IMR-90 (cell line): ENCODE results near the gene FARS2. TPM values are rescaled to one million over a fixed set of nuclear protein-coding genes. Genes with fewer than 3 reads are reported as not detected.

Source experiments
- ATAC-seq: fragments of 200-7000 bp; cut with Tn5 transposase; 2 replicates; pipeline ENCODE4 v1.9.1; 2020; ENCODE audit warnings: low read depth, mild to moderate bottlenecking, moderate library complexity
- BruUV-seq: library from RNA; stranded (reverse); fragments of 400-500 nt; replicated peaks from 2 replicates; lab custom pipeline; 2021; lab: Mats Ljungman, UMichigan
- CTCF ChIA-PET: fragments of 300-600 bp; formaldehyde crosslinking; extraction: SDS; loops from one replicate; lab custom pipeline; 2021; ENCODE audit warnings: antibody characterized with exemption; lab: Yijun Ruan, JAX
- POLR2A ChIA-PET: fragments of 300-600 bp; sonication (Branson Sonifier 250); formaldehyde crosslinking; loops from one replicate; lab custom pipeline; 2022; ENCODE audit warnings: antibody characterized with exemption; ENCODE audit not compliant: unreplicated experiment; lab: Charles Lee
- DNase-seq: peaks from one replicate; pipeline ENCODE4 v3.0.0; 2013
- H2AFZ ChIP-seq: replicated peaks from 2 replicates; pipeline ENCODE3; 2013; ENCODE audit warnings: low read length, mild to moderate bottlenecking; ENCODE audit not compliant: poor library complexity
- H2AK5ac ChIP-seq: 2 replicates; pipeline ENCODE4 v1.6.1; 2013; ENCODE audit warnings: low read depth, low read length, inconsistent platforms
- H2AK9ac ChIP-seq: replicated peaks from 2 replicates; pipeline ENCODE3; 2013; ENCODE audit warnings: mild to moderate bottlenecking, low read depth, low read length, moderate library complexity; ENCODE audit not compliant: poor library complexity
- H2BK120ac ChIP-seq: 2 replicates; pipeline ENCODE4 v1.6.1; 2013; ENCODE audit warnings: low read depth, low read length, inconsistent platforms
- H2BK15ac ChIP-seq: 3 replicates; pipeline ENCODE4 v1.6.1; 2013; ENCODE audit warnings: low read depth, low read length, inconsistent platforms
- H2BK20ac ChIP-seq: 2 replicates; pipeline ENCODE4 v1.6.1; 2013; ENCODE audit warnings: low read depth, mild to moderate bottlenecking, inconsistent platforms, low read length, moderate library complexity
- H2BK5ac ChIP-seq: 2 replicates; pipeline ENCODE4 v1.6.1; 2013; ENCODE audit warnings: mild to moderate bottlenecking, low read depth, low read length, inconsistent platforms; ENCODE audit not compliant: poor library complexity, severe bottlenecking
- H3K14ac ChIP-seq: replicated peaks from 2 replicates; pipeline ENCODE4 v1.6.1; 2013; ENCODE audit warnings: low read depth, low read length, inconsistent platforms
- H3K18ac ChIP-seq: 2 replicates; pipeline ENCODE4 v1.6.1; 2013; ENCODE audit warnings: low read depth, low read length, control low read depth
- H3K23ac ChIP-seq: 2 replicates; pipeline ENCODE4 v1.6.1; 2013; ENCODE audit warnings: low read depth, low read length, inconsistent platforms
- H3K27ac ChIP-seq: 2 replicates; pipeline ENCODE4 v1.5.1; 2013; ENCODE audit warnings: mild to moderate bottlenecking, control low read depth, low read length; ENCODE audit not compliant: insufficient read depth
- H3K27me3 ChIP-seq: 2 replicates; pipeline ENCODE4 v1.6.1; 2013; ENCODE audit warnings: low read length; ENCODE audit not compliant: control insufficient read depth, insufficient read depth
- H3K36me3 ChIP-seq: 2 replicates; pipeline ENCODE4 v1.6.1; 2013; ENCODE audit warnings: low read length, mixed read lengths; ENCODE audit not compliant: control insufficient read depth, insufficient read depth
- H3K4ac ChIP-seq: 2 replicates; pipeline ENCODE4 v1.6.1; 2013; ENCODE audit warnings: low read depth, low read length, inconsistent platforms
- H3K4me1 ChIP-seq: 2 replicates; pipeline ENCODE4 v1.6.1; 2013; ENCODE audit warnings: low read length, mixed read lengths; ENCODE audit not compliant: control insufficient read depth, insufficient read depth
- H3K4me2 ChIP-seq: 2 replicates; pipeline ENCODE4 v1.6.1; 2013; ENCODE audit warnings: low read depth, mild to moderate bottlenecking, control low read depth, low read length, moderate library complexity
- H3K4me3 ChIP-seq: 2 replicates; pipeline ENCODE4 v1.5.1; 2013; ENCODE audit warnings: low read depth, mild to moderate bottlenecking, control low read depth, low read length, moderate library complexity; ENCODE audit not compliant: insufficient read depth
- H3K56ac ChIP-seq: 2 replicates; pipeline ENCODE4 v1.6.1; 2013; ENCODE audit warnings: low read length, inconsistent platforms; ENCODE audit not compliant: insufficient read depth; ENCODE audit errors: extremely low read depth
- H3K79me1 ChIP-seq, 2 experiments: 2 replicates each; pipeline ENCODE4 v1.6.1; 2013; ENCODE audit warnings: low read length in 2 of 2, inconsistent platforms in 1 of 2, low read depth in 1 of 2
- H3K9ac ChIP-seq: 2 replicates; pipeline ENCODE4 v1.6.1; 2013; ENCODE audit warnings: low read depth, low read length, control low read depth
- H3K9me1 ChIP-seq: 2 replicates; pipeline ENCODE4 v1.6.1; 2013; ENCODE audit warnings: low read length, inconsistent platforms; ENCODE audit not compliant: insufficient read depth
- H3K9me3 ChIP-seq: 2 replicates; pipeline ENCODE4 v1.6.1; 2013; ENCODE audit warnings: low read length; ENCODE audit not compliant: control insufficient read depth, insufficient read depth
- H4K20me1 ChIP-seq: 2 replicates; pipeline ENCODE4 v1.6.1; 2013; ENCODE audit warnings: low read length, inconsistent platforms; ENCODE audit not compliant: insufficient read depth
- H4K5ac ChIP-seq: 2 replicates; pipeline ENCODE4 v1.6.1; 2013; ENCODE audit warnings: mild to moderate bottlenecking, low read depth, low read length, control low read depth
- H4K8ac ChIP-seq, 2 experiments: 2 replicates each; pipeline ENCODE4 v1.6.1; 2013; ENCODE audit warnings: low read depth in 2 of 2, low read length in 2 of 2, control low read depth in 1 of 2, inconsistent platforms in 1 of 2
- H4K91ac ChIP-seq: 2 replicates; pipeline ENCODE4 v1.6.1; 2013; ENCODE audit warnings: low read depth, low read length, inconsistent platforms; ENCODE audit not compliant: insufficient read depth
- BHLHE40 ChIP-seq: fragments of 150-350 bp; IDR thresholded peaks from 2 replicates; pipeline ENCODE4 v1.6.1; 2016; ENCODE audit warnings: mild to moderate bottlenecking, low read depth, low read length
- CEBPB ChIP-seq: IDR thresholded peaks from 2 replicates; pipeline ENCODE4 v1.6.1; 2012; ENCODE audit warnings: low read depth, low read length, improper control_type of control experiment
- CHD1 ChIP-seq: IDR thresholded peaks from 2 replicates; pipeline ENCODE4 v1.6.1; 2012; ENCODE audit warnings: low read depth, low read length, improper control_type of control experiment
- CTCF ChIP-seq: conservative IDR thresholded peaks from 2 replicates; pipeline ENCODE4 v1.5.1; 2012; ENCODE audit warnings: mild to moderate bottlenecking, low read depth, low read length, improper control_type of control experiment
- FOS ChIP-seq: fragments of 150-350 bp; IDR thresholded peaks from 2 replicates; pipeline ENCODE4 v1.6.1; 2016; ENCODE audit warnings: low read depth, low read length
- MAFK ChIP-seq: IDR thresholded peaks from 2 replicates; pipeline ENCODE4 v1.6.1; 2012; ENCODE audit warnings: low read depth, low read length, improper control_type of control experiment
- MAZ ChIP-seq: IDR thresholded peaks from 2 replicates; pipeline ENCODE4 v1.6.1; 2012; ENCODE audit warnings: low read depth, mild to moderate bottlenecking, low read length, improper control_type of control experiment, moderate library complexity, borderline replicate concordance
- MXI1 ChIP-seq: IDR thresholded peaks from 2 replicates; pipeline ENCODE4 v1.6.1; 2012; ENCODE audit warnings: low read depth, mild to moderate bottlenecking, low read length, moderate library complexity, borderline replicate concordance
- NFE2L2 ChIP-seq: fragments of 150-350 bp; IDR thresholded peaks from 2 replicates; pipeline ENCODE4 v1.6.1; 2016; ENCODE audit warnings: low read depth, mild to moderate bottlenecking, low read length
- POLR2A ChIP-seq: IDR thresholded peaks from 2 replicates; pipeline ENCODE4 v1.6.1; 2012; ENCODE audit warnings: mild to moderate bottlenecking, low read depth, low read length
- RAD21 ChIP-seq: IDR thresholded peaks from 2 replicates; pipeline ENCODE4 v1.6.1; 2012; ENCODE audit warnings: low read length, improper control_type of control experiment
- RCOR1 ChIP-seq: IDR thresholded peaks from 2 replicates; pipeline ENCODE4 v1.6.1; 2012; ENCODE audit warnings: mild to moderate bottlenecking, low read length, improper control_type of control experiment; ENCODE audit not compliant: insufficient replicate concordance
- RFX5 ChIP-seq: IDR thresholded peaks from 2 replicates; pipeline ENCODE4 v1.8.0; 2012; ENCODE audit warnings: low read depth, mild to moderate bottlenecking, low read length, moderate library complexity
- SMC3 ChIP-seq: fragments of 150-350 bp; IDR thresholded peaks from 2 replicates; pipeline ENCODE4 v1.6.1; 2016; ENCODE audit warnings: low read depth, mild to moderate bottlenecking, antibody characterized with exemption, low read length, moderate library complexity
- USF2 ChIP-seq: fragments of 150-350 bp; IDR thresholded peaks from 2 replicates; pipeline ENCODE4 v1.6.1; 2017; ENCODE audit warnings: mild to moderate bottlenecking, antibody characterized with exemption, low read length, low read depth
- WGBS, 2 experiments: methylation state at CpG; one replicate each; pipeline versions ENCODE4 v1.1.5 to v1.1.7; 2013; ENCODE audit warnings: missing lambda C conversion rate in 2 of 2; ENCODE audit not compliant: insufficient read length in 1 of 2; ENCODE audit errors: extremely low coverage in 2 of 2; 5-methylcytosine and 5-hydroxymethylcytosine counted together
- dilution Hi-C: fragments of 300-500 bp; cut with HindIII; formaldehyde crosslinking; loops from one replicate; pipeline ENCODE4 v1.14.3; 2018; ENCODE audit warnings: low sequenced_read_pairs; ENCODE audit not compliant: unreplicated experiment
- in situ Hi-C: fragments of 300-500 bp; cut with MboI; formaldehyde crosslinking; loops from 3 replicates; pipeline ENCODE4 v1.14.3; 2019; ENCODE audit warnings: low sequenced_read_pairs, inconsistent platforms, mixed read lengths
- intact Hi-C: fragments of 100-400 bp; cut with micrococcal nuclease; formaldehyde crosslinking; loops from 2 replicates; pipeline ENCODE4 v1.10.0; 2022
- polyA plus RNA-seq, 3 experiments: library from polyadenylated mRNA; depleted of rRNA; stranded (reverse); fragments of >200 nt; gene quantifications; 2 replicates each; pipeline ENCODE4 v1.2.3, GENCODE V29; 2012; ENCODE audit warnings: low replicate concordance in 1 of 3
- total RNA-seq: library from RNA; depleted of rRNA; stranded (reverse); fragments of >200 nt; gene quantifications from 2 replicates; pipeline ENCODE4 v1.2.3, GENCODE V29; 2012
- TF ChIP-seq, protein P1 (sequence below): fragments of 150-350 bp; IDR thresholded peaks from 2 replicates; pipeline ENCODE4 v1.6.1; 2016; ENCODE audit warnings: low read depth, mild to moderate bottlenecking, low read length, moderate library complexity, borderline replicate concordance

Gene FARS2
- total and polyA plus RNA-seq, 2 of the 4 experiments (the other 2 are of a cell fraction): 12.1 to 28.9 TPM

DNA sequence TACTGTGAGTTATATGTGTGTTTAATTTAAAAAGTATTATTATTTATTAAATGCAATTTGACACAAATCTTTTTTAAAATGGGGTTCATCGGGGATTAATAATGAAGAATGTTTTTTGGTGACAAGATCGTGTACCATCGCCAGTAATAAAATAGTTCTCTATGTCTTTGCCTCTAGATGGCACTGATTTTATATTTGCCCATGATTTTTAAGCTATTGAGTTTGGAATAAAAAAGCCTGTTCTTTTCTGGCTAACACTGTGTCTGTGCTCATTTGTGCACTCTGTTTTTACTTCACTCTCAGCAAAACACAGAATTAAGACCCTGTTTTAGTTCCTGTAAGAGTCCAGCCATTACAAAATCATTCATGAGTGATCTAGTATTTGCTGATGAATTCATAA, 127.0 kb downstream of the FARS2 start:
- intact Hi-C loops: loop anchor here (5.0 kb wide), 1 partner anchor 331 kb away; no protein-coding TSS in a partner anchor
- Histone ChIP-seq H3K9me3 (no peaks in the 10 kb centered on the region), H3K14ac (no peak overlapping the region), H2BK20ac (no peak overlapping the region), H2BK5ac (no peak overlapping the region), H3K18ac (no peak overlapping the region), H3K56ac (no peak overlapping the region), H3K4me3 (no peak overlapping the region), H3K23ac (no peak overlapping the region), H4K91ac (no peak overlapping the region), H3K4me2 (no peak overlapping the region), H3K4me1 (no peaks in the 10 kb centered on the region; the same call in 1 of the 2 replicates), H4K20me1 (no peaks in the 10 kb centered on the region; the same call in 1 of the 2 replicates), H2BK15ac (no peak overlapping the region), H3K36me3 (no peaks in the 10 kb centered on the region), H2BK120ac (no peak overlapping the region), H2AK5ac (no peak overlapping the region), H4K8ac (no peak overlapping the region), H4K5ac (no peak overlapping the region), H3K79me1 (peaks cover 1 to 2% of the 10 kb centered on the region in 2 experiments; a peak in 1 of 4 replicates), H2AK9ac (no peak overlapping the region), H3K27me3 (no peaks in the 10 kb centered on the region), H3K9me1 (no peaks in the 10 kb centered on the region; the same call in 1 of the 2 replicates), H3K4ac (no peak overlapping the region), H3K27ac (no peak overlapping the region), H3K9ac (no peak overlapping the region), H2AFZ (no peak overlapping the region)
- dilution Hi-C loops: no loop called here
- ChIA-PET CTCF (interaction anchor here (1.0 to 3.0 kb wide), 3 partner anchors 15 to 504 kb away, joined by 3 to 10 read pairs (median 3); no protein-coding TSS in a partner anchor), POLR2A (no interaction called here)
- ATAC-seq (no peak), DNase-seq (no peak)
- TF ChIP-seq USF2: no peak
- TF ChIP-seq RAD21: no peak
- no peak for TF ChIP-seq RFX5
- no peak for TF ChIP-seq MXI1
- no peak for TF ChIP-seq SMC3
- TF ChIP-seq CTCF: no peak
- TF ChIP-seq POLR2A: no peak
- TF ChIP-seq, protein P1, sequence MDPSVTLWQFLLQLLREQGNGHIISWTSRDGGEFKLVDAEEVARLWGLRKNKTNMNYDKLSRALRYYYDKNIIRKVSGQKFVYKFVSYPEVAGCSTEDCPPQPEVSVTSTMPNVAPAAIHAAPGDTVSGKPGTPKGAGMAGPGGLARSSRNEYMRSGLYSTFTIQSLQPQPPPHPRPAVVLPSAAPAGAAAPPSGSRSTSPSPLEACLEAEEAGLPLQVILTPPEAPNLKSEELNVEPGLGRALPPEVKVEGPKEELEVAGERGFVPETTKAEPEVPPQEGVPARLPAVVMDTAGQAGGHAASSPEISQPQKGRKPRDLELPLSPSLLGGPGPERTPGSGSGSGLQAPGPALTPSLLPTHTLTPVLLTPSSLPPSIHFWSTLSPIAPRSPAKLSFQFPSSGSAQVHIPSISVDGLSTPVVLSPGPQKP: no peak
- no peak for TF ChIP-seq MAFK
- TF ChIP-seq RCOR1: no peak
- no peak for TF ChIP-seq NFE2L2
- TF ChIP-seq MAZ: no peak
- TF ChIP-seq CEBPB: no peak
- TF ChIP-seq CHD1: no peak
- TF ChIP-seq BHLHE40: no peak
- no peak for TF ChIP-seq FOS
- no TSS peak for BruUV-seq
- in situ Hi-C loops: no loop called here
- WGBS, 2 experiments: no CpG with 5 or more reads among the region's 3 CpGs
